Measurements from ENCODE around the gene NHLH2. TPM values are rescaled to one million over a fixed set of nuclear protein-coding genes. Genes with fewer than 3 reads are reported as not detected.

The NHLH2 gene
- polyA plus RNA-seq, 1 of the 3 experiments (the other 2 are of a cell fraction), result not detected

DNA sequence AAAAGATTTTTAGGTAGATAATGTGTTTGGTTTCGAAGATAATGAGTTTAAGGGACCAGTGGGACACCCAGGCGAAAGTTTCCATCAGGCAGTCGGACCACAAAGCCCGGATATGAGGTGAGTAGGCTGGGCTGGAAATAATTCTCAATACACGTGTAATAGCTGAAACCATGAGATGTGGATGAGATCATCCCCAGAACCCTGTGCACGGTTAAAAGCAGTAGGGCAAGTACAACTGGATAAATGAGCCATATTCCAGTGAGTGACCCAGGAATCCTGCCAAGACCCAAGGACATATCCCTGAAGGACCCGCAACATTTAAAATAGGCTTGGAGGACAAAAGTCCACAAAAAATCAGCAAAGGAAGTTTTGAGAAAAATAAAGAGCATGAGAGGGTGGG, 21.5 kb upstream of the NHLH2 start:
- H3K27me3 ChIP-seq (ENCODE audit: insufficient read depth), result no peaks in the 10 kb centered on the region
- 45% methylated on average over 7 of the region's 7 CpGs for WGBS (ENCODE audit: low lambda C conversion rate)
- no peaks in the 10 kb centered on the region for H3K36me3 ChIP-seq (replicated peaks in 1 of 2; ENCODE audit: control insufficient read depth in 1 of 2, insufficient read depth in 2 of 2, low read length in 1 of 2)
- H3F3A ChIP-seq (replicated peaks; ENCODE audit: insufficient read depth), result no peaks in the 10 kb centered on the region
- no peaks in the 10 kb centered on the region for H3K9me3 ChIP-seq
- no peaks in the 10 kb centered on the region for H4K20me1 ChIP-seq (ENCODE audit: insufficient read depth)
- ChIA-PET CTCF (interaction anchor here (1.2 kb wide), 1 partner anchor 14 kb away, joined by 3 read pairs; no protein-coding TSS in a partner anchor), POLR2A (no interaction called here)
- no peaks in the 10 kb centered on the region for H3K4me1 ChIP-seq (ENCODE audit: control insufficient read depth in 1 of 2, insufficient read depth in 2 of 2, low read depth in 1 of 2, low read length in 1 of 2)
- no peak overlapping the region for H3K4me2 ChIP-seq
- H3K9ac ChIP-seq, result no peak overlapping the region
- no peak for DNase-seq
- TF ChIP-seq RCOR1 (IDR thresholded peaks at IDR 0.05; ENCODE audit: low read length) (no peak), FOXM1 (IDR thresholded peaks at IDR 0.05; ENCODE audit: low read depth) (no peak), REST (IDR thresholded peaks at IDR 0.05; ENCODE audit: low read depth, low read length) (no peak), FOSL2 (IDR thresholded peaks at IDR 0.05; ENCODE audit: borderline replicate concordance, low read depth) (no peak), EZH2phosphoT487 (IDR thresholded peaks at IDR 0.05; ENCODE audit: borderline replicate concordance, low read depth) (no peak), RXRA (IDR thresholded peaks at IDR 0.05; ENCODE audit: borderline replicate concordance, low read depth) (no peak), GABPA (IDR thresholded peaks at IDR 0.05; ENCODE audit: low read depth) (no peak), IRF3 (IDR thresholded peaks at IDR 0.05; ENCODE audit: low read depth, low read length) (no peak), USF2 (IDR thresholded peaks at IDR 0.05; ENCODE audit: borderline replicate concordance, low read depth, low read length) (no peak), EP300 (IDR thresholded peaks at IDR 0.05; ENCODE audit: borderline replicate concordance in 1 of 2, low read depth in 1 of 2, low read length in 1 of 2) (no peak), NFIC (IDR thresholded peaks at IDR 0.05; ENCODE audit: borderline replicate concordance) (no peak), MEF2A (IDR thresholded peaks at IDR 0.05; ENCODE audit: borderline replicate concordance, low read depth) (no peak), SIN3A (IDR thresholded peaks at IDR 0.05; ENCODE audit: borderline replicate concordance, low read depth, low read length) (no peak), FOXJ3 (CRISPR knock-in tag; IDR thresholded peaks at IDR 0.05) (no peak), TCF12 (IDR thresholded peaks at IDR 0.05) (no peak), CHD2 (IDR thresholded peaks at IDR 0.05; ENCODE audit: low read length, partially characterized antibody) (no peak)
- TF ChIP-seq, protein P1, sequence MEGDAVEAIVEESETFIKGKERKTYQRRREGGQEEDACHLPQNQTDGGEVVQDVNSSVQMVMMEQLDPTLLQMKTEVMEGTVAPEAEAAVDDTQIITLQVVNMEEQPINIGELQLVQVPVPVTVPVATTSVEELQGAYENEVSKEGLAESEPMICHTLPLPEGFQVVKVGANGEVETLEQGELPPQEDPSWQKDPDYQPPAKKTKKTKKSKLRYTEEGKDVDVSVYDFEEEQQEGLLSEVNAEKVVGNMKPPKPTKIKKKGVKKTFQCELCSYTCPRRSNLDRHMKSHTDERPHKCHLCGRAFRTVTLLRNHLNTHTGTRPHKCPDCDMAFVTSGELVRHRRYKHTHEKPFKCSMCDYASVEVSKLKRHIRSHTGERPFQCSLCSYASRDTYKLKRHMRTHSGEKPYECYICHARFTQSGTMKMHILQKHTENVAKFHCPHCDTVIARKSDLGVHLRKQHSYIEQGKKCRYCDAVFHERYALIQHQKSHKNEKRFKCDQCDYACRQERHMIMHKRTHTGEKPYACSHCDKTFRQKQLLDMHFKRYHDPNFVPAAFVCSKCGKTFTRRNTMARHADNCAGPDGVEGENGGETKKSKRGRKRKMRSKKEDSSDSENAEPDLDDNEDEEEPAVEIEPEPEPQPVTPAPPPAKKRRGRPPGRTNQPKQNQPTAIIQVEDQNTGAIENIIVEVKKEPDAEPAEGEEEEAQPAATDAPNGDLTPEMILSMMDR (IDR thresholded peaks at IDR 0.05), result no peak
- TF ChIP-seq, protein P2, sequence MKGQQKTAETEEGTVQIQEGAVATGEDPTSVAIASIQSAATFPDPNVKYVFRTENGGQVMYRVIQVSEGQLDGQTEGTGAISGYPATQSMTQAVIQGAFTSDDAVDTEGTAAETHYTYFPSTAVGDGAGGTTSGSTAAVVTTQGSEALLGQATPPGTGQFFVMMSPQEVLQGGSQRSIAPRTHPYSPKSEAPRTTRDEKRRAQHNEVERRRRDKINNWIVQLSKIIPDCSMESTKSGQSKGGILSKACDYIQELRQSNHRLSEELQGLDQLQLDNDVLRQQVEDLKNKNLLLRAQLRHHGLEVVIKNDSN (IDR thresholded peaks at IDR 0.05; ENCODE audit: borderline replicate concordance, low read depth), result no peak
- TF ChIP-seq, protein P3, sequence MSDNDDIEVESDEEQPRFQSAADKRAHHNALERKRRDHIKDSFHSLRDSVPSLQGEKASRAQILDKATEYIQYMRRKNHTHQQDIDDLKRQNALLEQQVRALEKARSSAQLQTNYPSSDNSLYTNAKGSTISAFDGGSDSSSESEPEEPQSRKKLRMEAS (IDR thresholded peaks at IDR 0.05; ENCODE audit: low read depth), result no peak
- TF ChIP-seq, protein P4, sequence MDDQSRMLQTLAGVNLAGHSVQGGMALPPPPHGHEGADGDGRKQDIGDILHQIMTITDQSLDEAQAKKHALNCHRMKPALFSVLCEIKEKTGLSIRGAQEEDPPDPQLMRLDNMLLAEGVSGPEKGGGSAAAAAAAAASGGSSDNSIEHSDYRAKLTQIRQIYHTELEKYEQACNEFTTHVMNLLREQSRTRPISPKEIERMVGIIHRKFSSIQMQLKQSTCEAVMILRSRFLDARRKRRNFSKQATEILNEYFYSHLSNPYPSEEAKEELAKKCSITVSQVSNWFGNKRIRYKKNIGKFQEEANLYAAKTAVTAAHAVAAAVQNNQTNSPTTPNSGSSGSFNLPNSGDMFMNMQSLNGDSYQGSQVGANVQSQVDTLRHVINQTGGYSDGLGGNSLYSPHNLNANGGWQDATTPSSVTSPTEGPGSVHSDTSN (IDR thresholded peaks at IDR 0.05), result no peak
- no peaks in the 10 kb centered on the region for H3K9me2 ChIP-seq
- no peaks in the 10 kb centered on the region for H3K79me2 ChIP-seq (ENCODE audit: insufficient read depth)
- no peak overlapping the region for H3K4me3 ChIP-seq (ENCODE audit: low read depth in 2 of 2, low read length in 1 of 2)
- H2AFZ ChIP-seq (ENCODE audit: low read depth), result no peak overlapping the region
- no peak overlapping the region for H3K27ac ChIP-seq (ENCODE audit: low read depth in 2 of 2, low read length in 1 of 2)
